Transverse colon (tissue), 4 donors: ENCODE measurements around the gene DENND1B. TPM values are rescaled to one million over a fixed set of nuclear protein-coding genes. Genes with fewer than 3 reads are reported as not detected.

Source experiments
- DNase-seq: peaks from one replicate; pipeline ENCODE4 v3.0.0-alpha.2; 2019
- H3K27ac ChIP-seq, 4 donors: fragments of 200-600 bp; sonication (generic); 2 replicates each; pipeline ENCODE4 v1.5.1; 2016 to 2018; ENCODE audit warnings: inconsistent platforms in 4 of 4
- H3K27me3 ChIP-seq: fragments of 200-600 bp; sonication (generic); 2 replicates; pipeline ENCODE4 v1.5.1; 2017; ENCODE audit warnings: inconsistent platforms
- H3K36me3 ChIP-seq, 4 donors: fragments of 200-600 bp; sonication (generic); 2 replicates each; pipeline ENCODE4 v1.5.1; 2017 to 2019; ENCODE audit warnings: inconsistent platforms in 4 of 4
- H3K4me1 ChIP-seq, 4 donors: fragments of 200-600 bp; sonication (generic); 2 replicates each; pipeline ENCODE4 v1.5.1; 2017 to 2020; ENCODE audit warnings: inconsistent platforms in 4 of 4
- H3K4me3 ChIP-seq, 4 donors: fragments of 200-600 bp; sonication (generic); 1 replicate in 1 of 4; 2 replicates in 3 of 4; pipeline versions ENCODE4 v1.5.1 to v1.6.1; 2017 to 2019; ENCODE audit warnings: inconsistent platforms in 4 of 4
- H3K9me3 ChIP-seq, 2 donors: fragments of 200-600 bp; sonication (generic); 2 replicates each; pipeline ENCODE4 v1.5.1; 2017 to 2019; ENCODE audit warnings: inconsistent platforms in 2 of 2
- EP300 ChIP-seq: sonication (generic); formaldehyde crosslinking; IDR thresholded peaks from one replicate; pipeline ENCODE4 v1.6.1; 2017; ENCODE audit warnings: antibody characterized with exemption, low read depth
- POLR2A ChIP-seq: fragments of 450-650 bp; IDR thresholded peaks from one replicate; pipeline ENCODE4 v1.6.1; 2016; ENCODE audit warnings: antibody characterized with exemption, mild to moderate bottlenecking, moderate library complexity
- POLR2AphosphoS5 ChIP-seq, 3 donors: sonication (generic); formaldehyde crosslinking; IDR thresholded peaks; one replicate each; pipeline ENCODE4 v1.6.1; 2016; ENCODE audit warnings: antibody characterized with exemption in 3 of 3
- WGBS, 2 donors: methylation state at CpG; one replicate each; pipeline ENCODE4 v1.1.5; 2018; ENCODE audit warnings: low coverage in 1 of 2; 5-methylcytosine and 5-hydroxymethylcytosine counted together
- in situ Hi-C, 4 donors: fragments of 200-750 bp; cut with MboI; loops; one replicate each; pipeline versions ENCODE4 v1.15.0 to v1.15.1; 2017; ENCODE audit warnings: low sequenced_read_pairs in 3 of 4, low pct_ligation_motif_present in 1 of 4, low pct_unique_long_range_greater_than_20kb in 1 of 4
- intact Hi-C: fragments of 100-400 bp; cut with DNase I; formaldehyde crosslinking; loops from one replicate; pipeline ENCODE4 v1.15.1; 2023; ENCODE audit warnings: low total_unique reads
- total RNA-seq, 4 donors: library from RNA; depleted of rRNA; stranded (reverse); fragments of >200 nt; gene quantifications; one replicate each; pipeline ENCODE4 v1.1.0, GENCODE V29; 2016
- TF ChIP-seq, protein P1 (sequence below), 5 experiments: fragments of 200-600 bp in 3 of 5; fragments of 450-650 bp in 2 of 5; sonication (generic) in 3 of 5; IDR thresholded peaks; 1 replicate in 2 of 5; 2 replicates in 3 of 5; pipeline ENCODE4 v1.5.1; 2016 to 2017; ENCODE audit warnings: antibody characterized with exemption in 5 of 5, inconsistent platforms in 3 of 5, mild to moderate bottlenecking in 2 of 5, moderate library complexity in 1 of 5

DENND1B gene
- total RNA-seq, 4 donors from 2014 or later: 21.9 to 59.9 (median 42.3) TPM

DNA sequence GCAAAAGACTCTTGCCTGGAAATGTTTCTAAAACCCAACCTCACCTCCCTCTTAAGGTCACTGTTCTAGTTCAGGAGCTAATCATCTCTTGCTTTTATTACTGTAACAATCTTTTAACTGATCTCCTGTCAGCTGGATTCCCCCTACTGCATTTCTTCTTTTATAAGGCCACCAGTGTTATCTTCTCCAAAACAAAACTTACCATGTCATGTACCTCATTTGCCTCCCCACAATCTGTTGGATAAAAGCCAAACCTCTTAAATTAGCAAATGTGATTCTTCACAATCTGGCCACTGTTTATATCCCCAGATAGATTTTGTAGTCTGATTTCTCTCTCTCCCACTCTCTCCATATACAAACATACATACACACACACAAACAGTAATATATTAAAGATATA lies 143.3 kb downstream of the DENND1B start:
- in situ Hi-C loops: no loop called here
- Histone ChIP-seq H3K27ac (no peak overlapping the region), H3K27me3 (no peaks in the 10 kb centered on the region), H3K4me3 (no peak overlapping the region), H3K36me3 (peaks cover 0 to 29% (median 2%) of the 10 kb centered on the region in 4 donors), H3K9me3 (peaks cover 4 to 7% of the 10 kb centered on the region in 2 donors), H3K4me1 (no peaks in the 10 kb centered on the region)
- intact Hi-C loops: no loop called here
- DNase-seq: no peak
- TF ChIP-seq POLR2AphosphoS5 (IDR thresholded peaks at IDR 0.05) (no peak), POLR2A (no peak), EP300 (no peak)
- TF ChIP-seq, protein P1, sequence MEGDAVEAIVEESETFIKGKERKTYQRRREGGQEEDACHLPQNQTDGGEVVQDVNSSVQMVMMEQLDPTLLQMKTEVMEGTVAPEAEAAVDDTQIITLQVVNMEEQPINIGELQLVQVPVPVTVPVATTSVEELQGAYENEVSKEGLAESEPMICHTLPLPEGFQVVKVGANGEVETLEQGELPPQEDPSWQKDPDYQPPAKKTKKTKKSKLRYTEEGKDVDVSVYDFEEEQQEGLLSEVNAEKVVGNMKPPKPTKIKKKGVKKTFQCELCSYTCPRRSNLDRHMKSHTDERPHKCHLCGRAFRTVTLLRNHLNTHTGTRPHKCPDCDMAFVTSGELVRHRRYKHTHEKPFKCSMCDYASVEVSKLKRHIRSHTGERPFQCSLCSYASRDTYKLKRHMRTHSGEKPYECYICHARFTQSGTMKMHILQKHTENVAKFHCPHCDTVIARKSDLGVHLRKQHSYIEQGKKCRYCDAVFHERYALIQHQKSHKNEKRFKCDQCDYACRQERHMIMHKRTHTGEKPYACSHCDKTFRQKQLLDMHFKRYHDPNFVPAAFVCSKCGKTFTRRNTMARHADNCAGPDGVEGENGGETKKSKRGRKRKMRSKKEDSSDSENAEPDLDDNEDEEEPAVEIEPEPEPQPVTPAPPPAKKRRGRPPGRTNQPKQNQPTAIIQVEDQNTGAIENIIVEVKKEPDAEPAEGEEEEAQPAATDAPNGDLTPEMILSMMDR (IDR thresholded peaks at IDR 0.05): no peak

DNA sequence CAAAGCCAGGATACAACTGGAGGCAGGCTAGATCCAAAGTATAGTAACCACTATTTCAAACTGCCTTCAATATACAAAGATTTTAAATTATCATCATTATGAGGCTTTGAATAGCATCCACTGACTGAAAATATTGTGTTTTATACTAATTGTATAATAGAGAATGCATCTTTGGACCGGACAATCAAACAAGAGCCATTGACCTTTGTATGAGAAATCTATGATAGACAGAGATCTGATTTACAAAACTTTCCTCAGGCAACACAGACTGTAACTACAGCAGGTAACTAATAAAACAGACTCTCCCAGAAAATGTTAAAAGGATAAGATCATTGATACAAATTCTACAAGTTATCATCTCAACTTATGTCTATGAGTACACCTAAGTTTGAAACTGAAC lies 152.9 kb downstream of the DENND1B start:
- no peaks in the 10 kb centered on the region for H3K27me3 ChIP-seq
- 71 to 94% methylated on average over 1 of the region's 1 CpG for WGBS, 2 donors
- in situ Hi-C loops: loop anchor here in 2 of 4 donors (25.0 kb wide), 2 partner anchors 240 to 265 kb away; no protein-coding TSS in a partner anchor

DNA sequence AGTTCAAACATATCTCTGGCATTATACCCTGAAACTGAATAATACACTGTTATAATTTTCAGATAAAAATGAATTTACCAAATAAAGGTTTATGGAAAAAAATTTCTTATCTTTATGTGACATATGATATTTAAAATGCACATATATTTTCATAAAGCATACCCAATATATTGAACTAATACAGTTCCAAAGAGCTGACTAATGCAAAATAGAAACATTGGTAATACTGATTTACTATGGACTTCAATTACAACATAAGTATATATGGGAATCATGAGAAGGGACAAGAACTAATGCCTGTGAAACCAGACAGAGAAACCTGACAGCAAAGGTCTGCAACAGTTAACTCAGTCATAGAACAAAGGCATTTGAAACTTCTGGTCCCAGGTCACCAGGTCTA lies 153.5 kb downstream of the DENND1B start:
- H3K36me3 ChIP-seq: no peaks in the 10 kb centered on the region
- no peak overlapping the region for H3K4me3 ChIP-seq
- no peaks in the 10 kb centered on the region for H3K4me1 ChIP-seq
- H3K27ac ChIP-seq: no peak overlapping the region
- in situ Hi-C loops (loop anchor here in 2 of 4 donors (25.0 kb wide), 2 partner anchors 241 to 266 kb away; no protein-coding TSS in a partner anchor), intact Hi-C loops (no loop called here)
- DNase-seq: no peak
- TF ChIP-seq, protein P1 (IDR thresholded peaks at IDR 0.05): no peak
- TF ChIP-seq EP300: no peak
- TF ChIP-seq POLR2AphosphoS5 (IDR thresholded peaks at IDR 0.05): no peak
- no peak for TF ChIP-seq POLR2A
- H3K9me3 ChIP-seq: no peaks in the 10 kb centered on the region
- H3K27me3 ChIP-seq: no peaks in the 10 kb centered on the region

More for the DNA sequence above, 152.9 kb downstream of the DENND1B start:
- H3K36me3 ChIP-seq: no peaks in the 10 kb centered on the region
- H3K4me1 ChIP-seq: no peaks in the 10 kb centered on the region
- H3K9me3 ChIP-seq: no peaks in the 10 kb centered on the region
- intact Hi-C loops: no loop called here
- no peak for DNase-seq
- TF ChIP-seq POLR2A: no peak
- TF ChIP-seq, protein P1 (IDR thresholded peaks at IDR 0.05): no peak
- TF ChIP-seq POLR2AphosphoS5 (IDR thresholded peaks at IDR 0.05): no peak
- no peak overlapping the region for H3K27ac ChIP-seq
- no peak overlapping the region for H3K4me3 ChIP-seq

DNA sequence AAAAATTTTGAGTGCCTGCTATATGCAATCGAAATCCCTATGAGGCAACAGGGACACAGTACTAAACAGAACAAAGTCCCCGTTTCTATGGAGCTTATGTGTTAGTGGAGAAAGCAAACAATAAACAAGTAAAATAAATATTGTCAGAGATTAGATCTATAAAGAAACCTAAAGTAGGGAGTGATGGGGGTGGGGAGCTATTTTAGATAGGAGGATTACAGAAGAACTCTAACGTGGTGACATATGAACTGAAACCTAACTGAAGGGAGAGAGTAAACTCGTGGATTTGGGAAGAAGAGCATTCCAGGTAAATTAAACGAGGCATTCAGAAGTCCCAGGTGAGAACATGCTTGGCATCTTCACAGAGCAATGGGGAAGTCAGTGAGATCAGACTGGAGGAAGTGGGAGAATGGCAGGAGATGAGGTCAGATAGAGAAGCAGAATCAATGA lies 154.5 kb downstream of the DENND1B start:
- H3K27ac ChIP-seq: no peak overlapping the region
- no peak overlapping the region for H3K4me3 ChIP-seq
- H3K9me3 ChIP-seq: no peaks in the 10 kb centered on the region
- TF ChIP-seq POLR2AphosphoS5 (IDR thresholded peaks at IDR 0.05) (no peak), EP300 (no peak), POLR2A (no peak)
- TF ChIP-seq, protein P1 (IDR thresholded peaks at IDR 0.05): no peak
- no peaks in the 10 kb centered on the region for H3K36me3 ChIP-seq
- no peak for DNase-seq
- H3K27me3 ChIP-seq: no peaks in the 10 kb centered on the region
- in situ Hi-C loops: loop anchor here in 2 of 4 donors (25.0 kb wide), 2 partner anchors 242 to 267 kb away; no protein-coding TSS in a partner anchor
- H3K4me1 ChIP-seq: no peaks in the 10 kb centered on the region
- 54 to 56% methylated on average over 4 to 5 of the region's 5 CpGs for WGBS, 2 donors
- intact Hi-C loops: no loop called here
